Endothelial cell of umbilical vein (primary cell): ENCODE results near the gene RELL2. TPM values are rescaled to one million over a fixed set of nuclear protein-coding genes. Genes with fewer than 3 reads are reported as not detected.

Experiments
- BruUV-seq: library from RNA; stranded (reverse); fragments of 400-500 nt; replicated peaks from 2 replicates; lab custom pipeline; 2021; lab: Mats Ljungman, UMichigan
- CTCF ChIA-PET: fragments of 300-600, 350-600 bp; sonication (Branson Sonifier 250); formaldehyde crosslinking; loops from one replicate; lab custom pipeline; 2021; ENCODE audit warnings: antibody characterized with exemption, inconsistent platforms; lab: Charles Lee
- POLR2A ChIA-PET: fragments of 300-600, 350-600 bp; sonication (Branson Sonifier 250); formaldehyde crosslinking; loops from one replicate; lab custom pipeline; 2021; ENCODE audit warnings: antibody characterized with exemption, inconsistent platforms; lab: Charles Lee
- DNase-seq: peaks from one replicate; pipeline ENCODE4 v3.0.0-alpha.2; 2011; ENCODE audit warnings: low read depth, low spot score
- FAIRE-seq: peaks from 2 replicates; lab custom pipeline; 2011; peaks lifted over from hg19 to GRCh38; lab: Jason Lieb, UNC
- H2AFZ ChIP-seq: 2 replicates; pipeline ENCODE4 v1.6.0; 2012; ENCODE audit warnings: low read depth, low read length, control low read depth, inconsistent platforms
- H3K27ac ChIP-seq: 2 replicates; pipeline ENCODE4 v1.5.1; 2011; ENCODE audit warnings: low read depth, mild to moderate bottlenecking, control low read depth, low read length, moderate library complexity; ENCODE audit not compliant: insufficient read depth
- H3K27me3 ChIP-seq, 2 experiments: 2 replicates each; pipeline versions ENCODE4 v1.6.0 to v1.6.1; 2011; ENCODE audit warnings: low read length in 2 of 2, mixed read lengths in 1 of 2; ENCODE audit not compliant: control insufficient read depth in 2 of 2, insufficient read depth in 2 of 2
- H3K36me3 ChIP-seq, 2 experiments: 2 replicates in 1 of 2; 3 replicates in 1 of 2; pipeline ENCODE4 v1.5.1; 2011; ENCODE audit warnings: low read length in 2 of 2, mild to moderate bottlenecking in 1 of 2, moderate library complexity in 1 of 2; ENCODE audit not compliant: control insufficient read depth in 2 of 2, insufficient read depth in 2 of 2; ENCODE audit errors: extremely low read depth in 1 of 2
- H3K4me1 ChIP-seq: 3 replicates; pipeline ENCODE4 v1.5.1; 2011; ENCODE audit warnings: mild to moderate bottlenecking, low read length; ENCODE audit not compliant: control insufficient read depth, insufficient read depth; ENCODE audit errors: extremely low read depth
- H3K4me2 ChIP-seq: 2 replicates; pipeline ENCODE4 v1.6.1; 2011; ENCODE audit warnings: low read length, control low read depth, mixed read lengths; ENCODE audit not compliant: insufficient read depth
- H3K4me3 ChIP-seq, 3 experiments: fragments of 200-600 bp in 1 of 3; sonication (generic), shearing (Covaris generic) in 1 of 3; replicated peaks in 1 of 3; 2 replicates each; pipeline ENCODE4 v1.5.1; 2011 to 2016; ENCODE audit warnings: control low read depth in 3 of 3, low read length in 3 of 3, mild to moderate bottlenecking in 2 of 3, inconsistent platforms in 1 of 3, low read depth in 1 of 3, moderate library complexity in 1 of 3; ENCODE audit not compliant: insufficient read depth in 1 of 3
- H3K79me2 ChIP-seq: 2 replicates; pipeline ENCODE4 v1.6.0; 2012; ENCODE audit warnings: low read length, inconsistent platforms; ENCODE audit not compliant: control insufficient read depth, insufficient read depth
- H3K9ac ChIP-seq: replicated peaks from 2 replicates; pipeline ENCODE3; 2011; ENCODE audit warnings: low read length, control low read depth; ENCODE audit not compliant: insufficient read depth; ENCODE audit errors: extremely low read depth
- H3K9me1 ChIP-seq: replicated peaks from 3 replicates; pipeline ENCODE4 v1.6.0; 2011; ENCODE audit warnings: mild to moderate bottlenecking, low read length; ENCODE audit not compliant: control insufficient read depth, insufficient read depth; ENCODE audit errors: extremely low read depth
- H3K9me3 ChIP-seq: replicated peaks from 2 replicates; pipeline ENCODE4 v1.5.1; 2012; ENCODE audit warnings: low read length, inconsistent platforms; ENCODE audit not compliant: control insufficient read depth, insufficient read depth
- H4K20me1 ChIP-seq: replicated peaks from 2 replicates; pipeline ENCODE3; 2011; ENCODE audit warnings: mild to moderate bottlenecking, low read length; ENCODE audit not compliant: control insufficient read depth, insufficient read depth; ENCODE audit errors: extremely low read depth
- EZH2 ChIP-seq: IDR thresholded peaks from 2 replicates; pipeline ENCODE4 v1.6.1; 2012; ENCODE audit warnings: borderline replicate concordance, low read depth, mild to moderate bottlenecking, moderate library complexity, low read length, inconsistent platforms; ENCODE audit not compliant: severe bottlenecking
- FOS ChIP-seq: IDR thresholded peaks from 2 replicates; pipeline ENCODE4 v1.6.1; 2011; ENCODE audit warnings: mild to moderate bottlenecking, low read length, moderate library complexity, borderline replicate concordance; ENCODE audit not compliant: insufficient read depth
- GATA2 ChIP-seq: IDR thresholded peaks from 2 replicates; pipeline ENCODE4 v1.7.0; 2011; ENCODE audit warnings: low read depth, mild to moderate bottlenecking, moderate library complexity, mixed read lengths, low read length; ENCODE audit not compliant: insufficient read length, insufficient read depth
- JUN ChIP-seq: IDR thresholded peaks from 2 replicates; pipeline ENCODE4 v1.6.1; 2011; ENCODE audit warnings: borderline replicate concordance, low read depth; ENCODE audit not compliant: insufficient read length, insufficient read depth
- MAX ChIP-seq: IDR thresholded peaks from 2 replicates; pipeline ENCODE4 v1.6.1; 2011; ENCODE audit not compliant: insufficient read depth, insufficient read length
- MYC ChIP-seq: IDR thresholded peaks from one replicate; pipeline ENCODE4 v1.6.1; 2011; ENCODE audit warnings: mild to moderate bottlenecking, low read depth, low read length
- POLR2A ChIP-seq: IDR thresholded peaks from 2 replicates; pipeline ENCODE4 v1.6.1; 2012; ENCODE audit warnings: low read depth, mild to moderate bottlenecking, control low read depth, low read length
- POLR2AphosphoS5 ChIP-seq: IDR thresholded peaks from 2 replicates; pipeline ENCODE4 v1.6.1; 2012; ENCODE audit warnings: low read depth, mild to moderate bottlenecking, control low read depth, low read length, moderate library complexity; ENCODE audit not compliant: insufficient read depth
- dilution Hi-C: fragments of 300-500 bp; cut with MboI; formaldehyde crosslinking; loops from one replicate; pipeline ENCODE4 v1.15.0; 2019; ENCODE audit warnings: low sequenced_read_pairs; ENCODE audit not compliant: extremely low pct_ligation_motif_present
- intact Hi-C: fragments of 100-400 bp; cut with micrococcal nuclease; formaldehyde crosslinking; loops from one replicate; pipeline ENCODE4 v1.10.0; 2022
- polyA plus RNA-seq, 4 experiments: library from polyadenylated mRNA; depleted of rRNA in 3 of 4; stranded (reverse) in 3 of 4; unstranded in 1 of 4; fragments of >200 nt; gene quantifications; 2 replicates each; pipeline versions ENCODE4 v1.2.1 to v1.2.3, GENCODE V29; 2011 to 2012; ENCODE audit warnings: missing spikeins in 1 of 4
- total RNA-seq: library from RNA; stranded (reverse); gene quantifications from 2 replicates; pipeline ENCODE4 v1.2.3, GENCODE V29; 2021
- TF ChIP-seq, protein P1 (sequence below), 2 donors: IDR thresholded peaks; 1 replicate in 1 of 2; 2 replicates in 1 of 2; pipeline ENCODE4 v1.5.1; 2011; ENCODE audit warnings: low read length in 2 of 2, mild to moderate bottlenecking in 2 of 2, moderate library complexity in 2 of 2, control low read depth in 1 of 2, inconsistent platforms in 1 of 2, low read depth in 1 of 2; ENCODE audit not compliant: insufficient read depth in 1 of 2; ENCODE audit errors: extremely low read depth in 1 of 2

RELL2 gene
- total and polyA plus RNA-seq, 2 donors (not counting 3 experiments of a cell fraction or from before 2014, with no cell fraction given) = 3.4 to 3.6 TPM

DNA sequence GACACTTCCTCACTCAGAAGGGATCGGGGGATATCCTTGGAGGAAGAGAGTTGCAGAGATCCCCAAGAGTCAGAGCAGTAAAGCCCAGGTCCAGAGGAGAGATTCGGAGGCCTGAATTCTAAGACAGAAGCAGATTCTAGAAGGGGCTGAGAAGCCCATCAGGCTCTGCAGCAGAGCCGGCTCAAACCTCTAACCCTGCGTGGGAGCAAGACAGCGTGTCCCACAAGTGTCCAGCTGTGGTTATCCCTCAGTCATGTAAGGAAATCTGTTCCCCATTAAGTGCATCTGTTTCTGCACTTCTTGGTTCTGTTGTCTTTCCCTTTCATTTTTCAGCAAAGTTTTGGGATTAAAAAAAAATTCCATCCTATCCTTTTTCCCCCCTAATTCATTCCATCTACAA is 13.2 kb upstream of the RELL2 start:
- no peaks in the 10 kb centered on the region for H3K9me1 ChIP-seq
- ChIA-PET CTCF (interaction anchor here (8.5 kb wide), 1 partner anchor 32 kb away, joined by 1019 read pairs; no protein-coding TSS in a partner anchor), POLR2A (interaction anchor here (0.7 kb wide), 1 partner anchor 110 kb away, joined by 3 read pairs; no protein-coding TSS in a partner anchor)
- H3K27ac ChIP-seq = no peak overlapping the region
- DNase-seq (no peak), FAIRE-seq (no peak)
- no peaks in the 10 kb centered on the region for H3K27me3 ChIP-seq
- H2AFZ ChIP-seq = no peak overlapping the region
- intact Hi-C loops = no loop called here
- no peaks in the 10 kb centered on the region for H3K9me3 ChIP-seq
- no peak overlapping the region for H3K4me2 ChIP-seq
- H4K20me1 ChIP-seq = no peaks in the 10 kb centered on the region
- no peak overlapping the region for H3K9ac ChIP-seq
- TF ChIP-seq MYC = no peak
- no peak for TF ChIP-seq POLR2A
- TF ChIP-seq, protein P1, sequence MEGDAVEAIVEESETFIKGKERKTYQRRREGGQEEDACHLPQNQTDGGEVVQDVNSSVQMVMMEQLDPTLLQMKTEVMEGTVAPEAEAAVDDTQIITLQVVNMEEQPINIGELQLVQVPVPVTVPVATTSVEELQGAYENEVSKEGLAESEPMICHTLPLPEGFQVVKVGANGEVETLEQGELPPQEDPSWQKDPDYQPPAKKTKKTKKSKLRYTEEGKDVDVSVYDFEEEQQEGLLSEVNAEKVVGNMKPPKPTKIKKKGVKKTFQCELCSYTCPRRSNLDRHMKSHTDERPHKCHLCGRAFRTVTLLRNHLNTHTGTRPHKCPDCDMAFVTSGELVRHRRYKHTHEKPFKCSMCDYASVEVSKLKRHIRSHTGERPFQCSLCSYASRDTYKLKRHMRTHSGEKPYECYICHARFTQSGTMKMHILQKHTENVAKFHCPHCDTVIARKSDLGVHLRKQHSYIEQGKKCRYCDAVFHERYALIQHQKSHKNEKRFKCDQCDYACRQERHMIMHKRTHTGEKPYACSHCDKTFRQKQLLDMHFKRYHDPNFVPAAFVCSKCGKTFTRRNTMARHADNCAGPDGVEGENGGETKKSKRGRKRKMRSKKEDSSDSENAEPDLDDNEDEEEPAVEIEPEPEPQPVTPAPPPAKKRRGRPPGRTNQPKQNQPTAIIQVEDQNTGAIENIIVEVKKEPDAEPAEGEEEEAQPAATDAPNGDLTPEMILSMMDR (IDR thresholded peaks at IDR 0.05; ENCODE audit: extremely low read depth in 1 of 2, insufficient read depth in 1 of 2, low read depth in 1 of 2, low read length in 2 of 2) = no peak
- H3K4me3 ChIP-seq = no peak overlapping the region
- dilution Hi-C loops = no loop called here
- BruUV-seq = no TSS peak
- H3K79me2 ChIP-seq = no peaks in the 10 kb centered on the region
- peaks cover 17 to 41% of the 10 kb centered on the region in 2 experiments for H3K36me3 ChIP-seq
- no peaks in the 10 kb centered on the region for H3K4me1 ChIP-seq

DNA sequence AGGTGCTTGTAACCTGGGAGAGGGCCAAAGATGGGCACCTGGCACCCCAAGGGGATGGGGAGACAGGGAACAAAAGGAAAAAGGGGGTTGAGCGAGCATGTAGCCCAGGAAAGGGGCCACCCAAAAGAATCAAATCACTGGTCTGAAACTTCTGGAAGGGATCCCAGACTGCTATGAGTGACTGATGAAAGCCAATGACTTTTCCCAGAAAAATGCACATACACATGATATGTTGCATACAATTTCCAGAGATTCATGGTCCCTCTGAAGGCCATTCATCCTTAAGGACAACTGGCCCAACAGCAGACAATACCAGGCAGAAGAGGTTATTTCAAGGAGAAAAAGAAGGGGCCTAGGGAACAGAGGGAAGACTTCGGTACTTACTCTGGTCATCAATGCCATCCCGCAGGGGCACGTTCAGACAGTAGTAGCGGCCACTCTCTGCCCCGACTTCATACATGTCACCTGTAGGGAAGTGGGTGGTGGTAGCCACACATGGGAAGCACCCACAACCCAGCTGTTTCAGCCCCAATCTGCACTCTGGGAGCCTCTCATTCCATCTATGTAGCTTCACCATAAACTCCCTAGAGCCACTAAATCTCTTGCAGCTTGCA is 8.5 kb upstream of the RELL2 start:
- no peak overlapping the region for H3K4me2 ChIP-seq
- BruUV-seq = no TSS peak
- peaks cover 16 to 40% of the 10 kb centered on the region in 2 experiments for H3K36me3 ChIP-seq
- no peak overlapping the region for H2AFZ ChIP-seq
- FAIRE-seq = no peak
- no peaks in the 10 kb centered on the region for H3K27me3 ChIP-seq
- no peak overlapping the region for H3K4me3 ChIP-seq
- dilution Hi-C loops (no loop called here), intact Hi-C loops (no loop called here)
- CTCF ChIA-PET = interaction anchor here (3.6 to 10.5 kb wide), 2 partner anchors 10 to 36 kb away, joined by 23 to 63 read pairs; partner anchors contain the start of gene DIAPH1
- no peak for TF ChIP-seq POLR2AphosphoS5
- no peak for TF ChIP-seq POLR2A
- TF ChIP-seq FOS = no peak
- no peak for TF ChIP-seq MAX
- no peak for TF ChIP-seq GATA2
- TF ChIP-seq EZH2 = no peak
- TF ChIP-seq JUN = no peak
- TF ChIP-seq MYC = no peak
- TF ChIP-seq, protein P1 (IDR thresholded peaks at IDR 0.05; ENCODE audit: extremely low read depth in 1 of 2, insufficient read depth in 1 of 2, low read depth in 1 of 2, low read length in 2 of 2) = no peak
- H3K79me2 ChIP-seq = peaks cover 9% of the 10 kb centered on the region
- H3K27ac ChIP-seq = no peak overlapping the region
- H3K9me1 ChIP-seq = no peaks in the 10 kb centered on the region
- H3K9ac ChIP-seq = no peak overlapping the region
- no peak for DNase-seq
- H3K9me3 ChIP-seq = no peaks in the 10 kb centered on the region
- H4K20me1 ChIP-seq = no peaks in the 10 kb centered on the region
- POLR2A ChIA-PET = no interaction called here
- no peaks in the 10 kb centered on the region for H3K4me1 ChIP-seq
